Mesodermal cell (in vitro differentiated cells): ENCODE data around the gene FAM174C.

Source experiments
- H3K27ac ChIP-seq: 2 replicates; pipeline ENCODE4 v1.7.0; 2013; ENCODE audit warnings: mild to moderate bottlenecking, low read depth, low read length, moderate library complexity; ENCODE audit not compliant: severe bottlenecking
- H3K36me3 ChIP-seq: 2 replicates; pipeline ENCODE4 v1.7.1; 2013; ENCODE audit warnings: mild to moderate bottlenecking, low read length, moderate library complexity; ENCODE audit not compliant: control insufficient read depth, insufficient read depth
- H3K4me1 ChIP-seq: one replicate; pipeline ENCODE4 v1.7.1; 2013; ENCODE audit warnings: mild to moderate bottlenecking, low read length; ENCODE audit not compliant: insufficient read depth, control insufficient read depth, poor library complexity, severe bottlenecking
- H3K4me3 ChIP-seq: 2 replicates; pipeline ENCODE4 v1.7.0; 2013; ENCODE audit warnings: low read length, control low read depth, mild to moderate bottlenecking; ENCODE audit not compliant: insufficient read depth, poor library complexity, severe bottlenecking; ENCODE audit errors: extremely low read depth
- H3K9me3 ChIP-seq: 2 replicates; pipeline ENCODE4 v1.7.1; 2013; ENCODE audit warnings: mild to moderate bottlenecking, low read length, moderate library complexity; ENCODE audit not compliant: control insufficient read depth
- WGBS, 2 experiments: methylation state at CpG; one replicate each; pipeline ENCODE4 v1.1.5; 2013; ENCODE audit warnings: missing lambda C conversion rate in 2 of 2; ENCODE audit not compliant: insufficient coverage in 2 of 2; 5-methylcytosine and 5-hydroxymethylcytosine counted together

FAM174C gene

GRCh38 chr19:1291761-1292418 is 16.6 kb downstream of the FAM174C start:
- Histone ChIP-seq H3K9me3 (no peaks in the 10 kb centered on the region), H3K4me1 (peaks cover 5% of the 10 kb centered on the region), H3K36me3 (no peaks in the 10 kb centered on the region), H3K27ac (no peak overlapping the region), H3K4me3 (no peak overlapping the region)
- WGBS, 2 experiments: 85 to 86% methylated on average over 19 to 23 of the region's 25 CpGs

GRCh38 chr19:1292419-1293151 is 17.3 kb downstream of the FAM174C start:
- peaks cover 3% of the 10 kb centered on the region for H3K36me3 ChIP-seq
- 90 to 91% methylated on average over 14 to 16 of the region's 17 CpGs for WGBS, 2 experiments
- no peak overlapping the region for H3K27ac ChIP-seq
- no peaks in the 10 kb centered on the region for H3K9me3 ChIP-seq
- H3K4me3 ChIP-seq: no peak overlapping the region
- H3K4me1 ChIP-seq: no peaks in the 10 kb centered on the region

GRCh38 chr19:1293782-1294604 is 18.7 kb downstream of the FAM174C start:
- no peaks in the 10 kb centered on the region for H3K4me1 ChIP-seq
- no peak overlapping the region for H3K4me3 ChIP-seq
- 80 to 84% methylated on average over 28 to 34 of the region's 35 CpGs for WGBS, 2 experiments
- H3K36me3 ChIP-seq: peaks cover 13% of the 10 kb centered on the region
- H3K9me3 ChIP-seq: no peaks in the 10 kb centered on the region
- H3K27ac ChIP-seq: no peak overlapping the region

DNA sequence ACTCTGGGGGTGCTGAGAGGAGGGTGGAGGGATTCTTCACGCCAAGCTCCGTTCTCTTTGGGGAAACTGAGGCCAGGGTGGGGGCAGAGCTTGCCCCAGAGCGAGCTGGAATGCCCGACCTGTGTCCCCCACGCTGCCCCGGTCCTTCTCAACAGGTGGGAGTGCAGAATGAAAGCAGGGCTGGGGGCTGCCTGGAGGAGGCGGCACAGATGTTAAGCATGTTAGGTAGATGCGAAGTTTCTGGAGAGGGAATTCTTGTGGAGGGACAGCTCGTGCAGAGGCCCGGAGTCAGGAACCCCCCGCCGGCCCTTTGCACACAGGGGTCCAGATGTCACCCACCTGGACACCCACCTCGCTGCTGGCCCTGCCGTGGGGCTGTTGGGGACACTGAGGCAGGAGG is 19.4 kb downstream of the FAM174C start:
- Histone ChIP-seq H3K36me3 (peaks cover 13% of the 10 kb centered on the region), H3K4me1 (no peaks in the 10 kb centered on the region), H3K9me3 (no peaks in the 10 kb centered on the region), H3K4me3 (no peak overlapping the region), H3K27ac (no peak overlapping the region)
- WGBS, 2 experiments: 71 to 75% methylated on average over 11 to 14 of the region's 14 CpGs

GRCh38 chr19:1295169-1296012 is 20.1 kb downstream of the FAM174C start:
- Histone ChIP-seq H3K9me3 (no peaks in the 10 kb centered on the region), H3K27ac (no peak overlapping the region), H3K4me3 (no peak overlapping the region), H3K36me3 (peaks cover 13% of the 10 kb centered on the region), H3K4me1 (no peaks in the 10 kb centered on the region)
- WGBS, 2 experiments: 54 to 55% methylated on average over 56 to 63 of the region's 82 CpGs

GRCh38 chr19:1296078-1296477 is 20.7 kb downstream of the FAM174C start:
- 90% methylated on average over 9 to 10 of the region's 13 CpGs for WGBS, 2 experiments
- H3K27ac ChIP-seq: no peak overlapping the region
- no peaks in the 10 kb centered on the region for H3K9me3 ChIP-seq
- H3K4me3 ChIP-seq: no peak overlapping the region
- no peaks in the 10 kb centered on the region for H3K4me1 ChIP-seq
- H3K36me3 ChIP-seq: peaks cover 13% of the 10 kb centered on the region

DNA sequence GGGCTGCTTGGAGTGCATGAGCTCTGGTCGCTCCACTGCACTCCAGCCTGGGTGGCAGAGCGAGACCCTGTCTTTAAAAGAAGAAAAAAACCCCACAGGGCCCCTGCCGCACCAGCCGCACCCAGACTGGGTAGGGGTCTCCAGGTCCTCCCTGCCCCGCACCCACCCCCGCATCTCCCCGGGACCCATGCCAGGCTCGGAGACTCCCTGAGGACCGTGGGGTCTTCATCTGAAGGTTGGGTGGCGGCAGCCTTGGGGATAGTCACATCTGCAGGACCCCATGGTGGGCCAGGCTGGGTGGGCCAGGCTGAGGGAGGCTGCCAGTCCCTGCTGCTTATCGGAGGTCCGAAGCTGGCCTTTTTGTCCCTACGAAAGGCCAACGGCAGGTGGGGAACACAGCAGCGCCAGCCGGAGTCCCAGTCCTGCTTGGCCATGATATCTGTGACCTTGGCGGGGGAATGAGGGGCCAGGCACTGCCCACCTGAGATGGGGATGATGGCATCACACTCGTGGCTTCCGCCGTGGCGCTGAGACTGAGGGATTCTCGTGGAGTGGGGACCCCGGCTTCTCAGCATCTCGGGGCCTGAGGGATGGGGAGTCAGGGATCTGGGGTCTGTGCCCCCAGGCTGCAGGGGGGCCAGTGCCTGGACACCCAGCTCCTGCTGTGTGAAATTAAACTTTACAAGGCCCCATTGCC is 21.4 kb downstream of the FAM174C start:
- Histone ChIP-seq H3K9me3 (no peaks in the 10 kb centered on the region), H3K27ac (no peak overlapping the region), H3K4me3 (no peak overlapping the region), H3K36me3 (peaks cover 13% of the 10 kb centered on the region), H3K4me1 (no peaks in the 10 kb centered on the region)
- WGBS, 2 experiments: 92 to 97% methylated on average over 13 to 16 of the region's 24 CpGs

DNA sequence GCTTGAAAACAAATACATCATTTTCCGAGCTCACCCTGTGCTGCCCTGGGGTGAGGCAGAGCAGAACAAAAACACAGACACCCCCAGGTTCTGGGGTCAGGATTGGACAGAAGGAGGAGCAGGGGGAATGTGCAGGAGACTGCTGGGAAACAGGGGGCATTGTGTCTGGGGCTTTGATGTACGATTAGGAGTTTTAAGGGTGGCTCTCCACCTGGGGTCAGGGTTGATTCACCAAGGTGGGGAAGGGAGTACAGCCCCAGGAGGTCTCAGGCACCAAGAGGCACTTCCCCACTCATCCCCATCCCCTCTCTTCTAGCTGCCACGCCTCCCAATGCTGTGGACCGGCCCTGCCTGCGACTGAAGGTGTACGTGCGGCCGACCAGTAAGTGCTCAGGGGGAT is 22.9 kb downstream of the FAM174C start:
- no peaks in the 10 kb centered on the region for H3K4me1 ChIP-seq
- 81 to 95% methylated on average over 5 to 7 of the region's 8 CpGs for WGBS, 2 experiments
- no peak overlapping the region for H3K4me3 ChIP-seq
- H3K36me3 ChIP-seq: peaks cover 13% of the 10 kb centered on the region
- no peak overlapping the region for H3K27ac ChIP-seq
- no peaks in the 10 kb centered on the region for H3K9me3 ChIP-seq

GRCh38 chr19:1299801-1300200 is 24.5 kb downstream of the FAM174C start:
- H3K36me3 ChIP-seq: peaks cover 13% of the 10 kb centered on the region
- 92% methylated on average over 20 to 25 of the region's 34 CpGs for WGBS, 2 experiments
- no peaks in the 10 kb centered on the region for H3K4me1 ChIP-seq
- H3K9me3 ChIP-seq: no peaks in the 10 kb centered on the region
- no peak overlapping the region for H3K4me3 ChIP-seq
- no peak overlapping the region for H3K27ac ChIP-seq
